AG09319 (cell line): ENCODE results near the gene NDRG4.
A peak's percentile ranks its signal among the peaks of the same experiment; 100 is the strongest.

Experiments
- DNase-seq: peaks from one replicate; pipeline ENCODE4 v3.0.0-alpha.2; 2010; ENCODE audit warnings: low read depth; ENCODE audit errors: extremely low read depth
- CTCF ChIP-seq: IDR thresholded peaks from 2 replicates; pipeline ENCODE4 v1.5.1; 2011; ENCODE audit warnings: low read depth, mild to moderate bottlenecking, inconsistent platforms, low read length, moderate library complexity

The NDRG4 gene

DNA sequence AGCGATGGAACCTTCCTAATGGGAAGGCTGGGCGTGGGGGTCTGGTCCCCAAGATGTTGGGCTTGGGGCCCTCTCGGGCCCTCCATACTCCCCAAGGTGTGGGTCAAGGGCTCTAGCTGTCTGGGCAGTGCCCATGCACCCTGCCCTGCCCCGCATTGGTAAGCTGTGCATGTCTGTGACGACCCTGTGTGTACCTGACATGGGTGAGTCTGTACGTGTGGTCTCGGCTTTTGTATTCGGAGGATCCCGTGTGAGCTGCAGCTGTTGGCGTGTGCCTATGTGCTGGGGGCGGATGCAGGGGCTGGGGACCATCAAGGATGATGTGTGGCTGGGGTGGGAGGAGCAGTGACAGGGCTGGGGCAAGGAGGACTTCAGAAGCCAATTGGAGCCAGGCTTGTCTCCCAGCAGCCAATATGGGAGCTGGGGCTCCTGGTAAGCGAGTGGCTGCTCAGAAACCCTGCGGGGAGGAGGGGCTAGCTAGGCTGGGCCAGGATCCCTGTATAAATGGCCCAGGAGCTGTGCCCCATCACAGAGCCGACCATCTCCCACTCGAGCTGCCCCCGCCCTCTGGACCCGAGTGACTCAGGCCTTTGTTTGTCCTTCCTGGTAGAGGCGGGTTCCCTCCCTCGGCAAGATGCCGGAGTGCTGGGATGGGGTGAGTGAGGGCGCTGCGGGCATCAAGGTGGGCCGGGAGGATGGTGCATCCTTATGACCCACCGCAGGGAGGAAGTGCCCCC, at the start of gene NDRG4:
Gene NDRG4 (plus strand): TSS at position 529 of the 737 bp plus-strand sequence. CDS start 106 bp downstream, at position 635.
- DNase-seq, result peak; percentile 60
- no peak for TF ChIP-seq CTCF

DNA sequence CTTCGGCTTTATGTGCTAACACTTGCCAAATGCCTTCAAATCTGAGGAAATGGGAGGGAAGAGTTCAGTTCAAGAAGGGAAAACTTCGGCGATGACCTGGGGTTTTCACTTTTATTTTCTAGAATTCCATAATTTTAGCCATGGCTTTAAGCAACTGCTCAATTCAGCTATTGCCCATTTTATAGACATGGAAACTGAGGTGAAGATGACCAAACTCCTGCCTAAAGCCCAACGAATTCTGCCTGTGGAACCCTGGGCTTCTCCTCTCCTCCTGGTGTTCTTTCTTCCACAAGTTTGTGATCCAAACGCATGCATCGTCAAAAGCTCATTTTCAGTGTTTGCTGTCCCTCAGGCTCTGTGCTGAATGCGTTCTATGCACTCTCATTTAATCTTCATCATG, 49.4 kb upstream of the NDRG4 start:
- DNase-seq, result no peak
- no peak for TF ChIP-seq CTCF

- DNase-seq, result no peak
- TF ChIP-seq CTCF, result no peak
Measured at GRCh38 chr16:58451265-58451689, 48.7 kb upstream of the NDRG4 start.

DNA sequence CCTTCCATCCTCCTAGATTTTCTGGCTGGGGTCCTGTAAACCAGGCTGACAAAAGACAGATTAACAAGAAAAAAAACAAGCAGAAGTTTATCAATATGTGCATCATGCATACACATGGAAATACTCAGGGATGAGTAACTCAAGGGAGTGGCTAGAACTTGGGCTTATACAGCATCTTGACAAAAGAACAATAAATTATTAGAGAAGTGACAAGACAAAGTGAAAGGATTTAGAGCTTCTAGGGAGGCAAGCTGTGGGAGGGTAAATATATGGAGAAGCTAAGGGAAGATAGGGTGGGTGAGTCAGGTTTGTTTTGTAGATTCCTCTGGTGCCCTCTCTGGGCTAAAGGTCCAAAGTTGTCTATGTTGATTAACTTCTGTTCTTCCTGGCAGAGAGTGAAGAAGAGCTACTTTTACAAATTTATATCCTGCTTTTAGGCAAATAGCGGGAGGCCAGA, 48.0 kb upstream of the NDRG4 start:
- no peak for DNase-seq
- no peak for TF ChIP-seq CTCF

GRCh38 chr16:58452640-58453039, 47.3 kb upstream of the NDRG4 start:
- no peak for DNase-seq
- TF ChIP-seq CTCF, result no peak

GRCh38 chr16:58454178-58454577, 45.8 kb upstream of the NDRG4 start:
- TF ChIP-seq CTCF, result no peak

DNA sequence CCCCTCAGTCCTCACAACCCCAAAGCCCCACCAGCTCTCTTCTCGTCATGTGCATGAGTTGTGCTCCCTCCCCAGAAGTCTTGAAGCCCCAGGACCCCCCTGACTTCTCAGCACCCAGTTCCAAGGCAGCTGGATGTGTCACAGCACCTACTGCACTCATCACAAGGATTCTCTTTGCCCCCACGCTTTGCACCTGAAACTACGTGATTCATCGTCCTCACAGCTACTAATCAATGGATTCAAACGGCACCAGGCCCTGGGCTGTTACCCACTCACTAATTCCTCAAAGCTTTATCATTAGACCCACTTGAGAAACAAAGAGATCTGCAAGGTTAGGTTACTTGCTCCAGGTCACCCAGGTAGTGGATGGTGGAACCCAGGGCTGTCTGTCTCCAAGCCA, 45.1 kb upstream of the NDRG4 start:
- no peak for TF ChIP-seq CTCF
- DNase-seq, result no peak

More at GRCh38 chr16:58454178-58454577, 45.8 kb upstream of the NDRG4 start:
- no peak for DNase-seq
